H9 (cell line): ENCODE results near the gene TOR4A. TPM values are rescaled to one million over a fixed set of nuclear protein-coding genes. Genes with fewer than 3 reads are reported as not detected.

ENCODE experiments used
- DNase-seq: peaks from one replicate; pipeline ENCODE4 v3.0.0-alpha.2; 2017
- H2AFZ ChIP-seq: one replicate; pipeline ENCODE4 v1.6.1; 2013; ENCODE audit warnings: mild to moderate bottlenecking, low read length, control low read depth, moderate library complexity
- H2AK5ac ChIP-seq: 2 replicates; pipeline ENCODE4 v1.6.1; 2013; ENCODE audit warnings: low read length, control low read depth, mixed read lengths; ENCODE audit not compliant: insufficient read length
- H2BK120ac ChIP-seq: one replicate; pipeline ENCODE4 v1.6.1; 2013; ENCODE audit warnings: low read depth, mild to moderate bottlenecking, low read length, control low read depth, inconsistent platforms; ENCODE audit not compliant: poor library complexity, severe bottlenecking
- H2BK12ac ChIP-seq: 2 replicates; pipeline ENCODE4 v1.6.1; 2013; ENCODE audit warnings: low read length, control low read depth, mixed read lengths, low read depth; ENCODE audit not compliant: insufficient read length
- H2BK15ac ChIP-seq: 2 replicates; pipeline ENCODE4 v1.6.1; 2013; ENCODE audit warnings: low read depth, low read length, control low read depth
- H2BK20ac ChIP-seq: one replicate; pipeline ENCODE4 v1.6.1; 2013; ENCODE audit warnings: low read depth, mild to moderate bottlenecking, low read length, control low read depth, inconsistent platforms; ENCODE audit not compliant: poor library complexity, severe bottlenecking
- H2BK5ac ChIP-seq: 2 replicates; pipeline ENCODE4 v1.6.1; 2013; ENCODE audit warnings: low read length, control low read depth, mixed read lengths; ENCODE audit not compliant: insufficient read length
- H3K14ac ChIP-seq: 2 replicates; pipeline ENCODE4 v1.6.1; 2013; ENCODE audit warnings: low read length, control low read depth; ENCODE audit not compliant: insufficient read depth
- H3K18ac ChIP-seq: 2 replicates; pipeline ENCODE4 v1.6.1; 2013; ENCODE audit warnings: low read depth, mild to moderate bottlenecking, mixed read lengths, low read length, control low read depth; ENCODE audit not compliant: insufficient read length
- H3K23ac ChIP-seq: 2 replicates; pipeline ENCODE4 v1.6.1; 2013; ENCODE audit warnings: low read length, control low read depth, mixed read lengths, low read depth; ENCODE audit not compliant: insufficient read length
- H3K23me2 ChIP-seq: 2 replicates; pipeline ENCODE4 v1.6.1; 2013; ENCODE audit warnings: low read depth, mild to moderate bottlenecking, mixed read lengths, low read length, control low read depth; ENCODE audit not compliant: insufficient read length, poor library complexity, severe bottlenecking
- H3K27ac ChIP-seq: 2 replicates; pipeline ENCODE4 v1.5.1; 2013; ENCODE audit warnings: low read length, control low read depth, mixed read lengths, low read depth; ENCODE audit not compliant: insufficient read length
- H3K27me3 ChIP-seq: 2 replicates; pipeline ENCODE4 v1.6.1; 2013; ENCODE audit warnings: low read length, control low read depth, inconsistent platforms; ENCODE audit not compliant: insufficient read depth
- H3K4ac ChIP-seq: 2 replicates; pipeline ENCODE4 v1.6.1; 2013; ENCODE audit warnings: low read depth, mild to moderate bottlenecking, control low read depth, inconsistent platforms, low read length, moderate library complexity
- H3K4me1 ChIP-seq: 2 replicates; pipeline ENCODE4 v1.6.1; 2013; ENCODE audit warnings: low read length, control low read depth, inconsistent platforms; ENCODE audit not compliant: insufficient read depth
- H3K4me2 ChIP-seq: 2 replicates; pipeline ENCODE4 v1.6.1; 2013; ENCODE audit warnings: low read length, control low read depth, mixed read lengths; ENCODE audit not compliant: insufficient read length, insufficient read depth
- H3K56ac ChIP-seq: 2 replicates; pipeline ENCODE4 v1.6.1; 2013; ENCODE audit warnings: low read depth, mild to moderate bottlenecking, mixed read lengths, low read length, control low read depth; ENCODE audit not compliant: insufficient read length
- H3K79me1 ChIP-seq: 2 replicates; pipeline ENCODE4 v1.6.1; 2013; ENCODE audit warnings: low read depth, mild to moderate bottlenecking, moderate library complexity, low read length, control low read depth, inconsistent platforms; ENCODE audit not compliant: insufficient read depth, poor library complexity, severe bottlenecking
- H3K79me2 ChIP-seq: 2 replicates; pipeline ENCODE4 v1.6.1; 2013; ENCODE audit warnings: low read length, control low read depth, inconsistent platforms; ENCODE audit not compliant: insufficient read depth
- H3K9ac ChIP-seq: 2 replicates; pipeline ENCODE4 v1.6.1; 2013; ENCODE audit warnings: low read length, control low read depth, mixed read lengths; ENCODE audit not compliant: insufficient read length; ENCODE audit errors: extremely low read depth
- H3K9me3 ChIP-seq: one replicate; pipeline ENCODE4 v1.6.1; 2013; ENCODE audit warnings: low read depth, low read length, inconsistent platforms; ENCODE audit not compliant: control insufficient read depth
- H3T11ph ChIP-seq: one replicate; pipeline ENCODE4 v1.6.1; 2013; ENCODE audit warnings: mild to moderate bottlenecking, low read length, control low read depth, inconsistent platforms
- H4K20me1 ChIP-seq: one replicate; pipeline ENCODE4 v1.6.1; 2013; ENCODE audit not compliant: control insufficient read depth, insufficient read length, insufficient read depth
- H4K5ac ChIP-seq: 2 replicates; pipeline ENCODE4 v1.6.1; 2013; ENCODE audit warnings: low read depth, mild to moderate bottlenecking, mixed read lengths, low read length, control low read depth; ENCODE audit not compliant: insufficient read length
- H4K8ac ChIP-seq: replicated peaks from 2 replicates; pipeline ENCODE4 v1.6.1; 2013; ENCODE audit warnings: low read length, control low read depth, mixed read lengths, low read depth; ENCODE audit not compliant: insufficient read length
- H4K91ac ChIP-seq: 2 replicates; pipeline ENCODE4 v1.6.1; 2013; ENCODE audit warnings: low read depth, mild to moderate bottlenecking, moderate library complexity, mixed read lengths, low read length, control low read depth; ENCODE audit not compliant: insufficient read length
- H3K27ac Mint-ChIP-seq, 3 experiments: 2 replicates in 2 of 3; 3 replicates in 1 of 3; pipeline ENCODE4 v1.8.0; 2020 to 2021; ENCODE audit warnings: mixed read lengths in 3 of 3, mild to moderate bottlenecking in 1 of 3, moderate library complexity in 1 of 3
- H3K27me3 Mint-ChIP-seq: 2 replicates; pipeline ENCODE4 v1.8.0; 2021; ENCODE audit warnings: low read depth, mild to moderate bottlenecking, moderate library complexity, mixed read lengths
- H3K36me3 Mint-ChIP-seq, 3 experiments: 2 replicates in 2 of 3; 3 replicates in 1 of 3; pipeline ENCODE4 v1.8.0; 2020 to 2021; ENCODE audit warnings: low read depth in 3 of 3, mixed read lengths in 3 of 3; ENCODE audit not compliant: insufficient read depth in 1 of 3
- H3K4me1 Mint-ChIP-seq, 2 experiments: 2 replicates each; pipeline ENCODE4 v1.8.0; 2020; ENCODE audit warnings: mixed read lengths in 2 of 2
- H3K4me3 Mint-ChIP-seq, 2 experiments: 2 replicates in 1 of 2; 3 replicates in 1 of 2; pipeline ENCODE4 v1.8.0; 2020 to 2021; ENCODE audit warnings: mild to moderate bottlenecking in 2 of 2, mixed read lengths in 2 of 2, moderate library complexity in 1 of 2
- H3K9me3 Mint-ChIP-seq, 2 experiments: 2 replicates in 1 of 2; 3 replicates in 1 of 2; pipeline ENCODE4 v1.8.0; 2020; ENCODE audit warnings: mild to moderate bottlenecking in 2 of 2, mixed read lengths in 2 of 2, moderate library complexity in 1 of 2
- CTCF ChIP-seq: fragments of 200-600 bp; sonication (generic); conservative IDR thresholded peaks from 3 replicates; pipeline ENCODE4 v1.8.0; 2021; ENCODE audit warnings: antibody characterized with exemption, mild to moderate bottlenecking
- WGBS: extraction: QIAGEN DNeasy Blood & Tissue Kit; methylation state at CpG from one replicate; pipeline ENCODE4 v1.1.7; 2013; ENCODE audit warnings: missing lambda C conversion rate, low lambda C conversion rate, mixed read lengths; ENCODE audit not compliant: insufficient read length; ENCODE audit errors: extremely low coverage; 5-methylcytosine and 5-hydroxymethylcytosine counted together
- total RNA-seq: library from RNA; stranded (reverse); gene quantifications from 2 replicates; pipeline ENCODE4 v1.2.1, GENCODE V29; 2021

Gene TOR4A
- total RNA-seq, 1 experiment from 2014 or later: 6.2 TPM

DNA sequence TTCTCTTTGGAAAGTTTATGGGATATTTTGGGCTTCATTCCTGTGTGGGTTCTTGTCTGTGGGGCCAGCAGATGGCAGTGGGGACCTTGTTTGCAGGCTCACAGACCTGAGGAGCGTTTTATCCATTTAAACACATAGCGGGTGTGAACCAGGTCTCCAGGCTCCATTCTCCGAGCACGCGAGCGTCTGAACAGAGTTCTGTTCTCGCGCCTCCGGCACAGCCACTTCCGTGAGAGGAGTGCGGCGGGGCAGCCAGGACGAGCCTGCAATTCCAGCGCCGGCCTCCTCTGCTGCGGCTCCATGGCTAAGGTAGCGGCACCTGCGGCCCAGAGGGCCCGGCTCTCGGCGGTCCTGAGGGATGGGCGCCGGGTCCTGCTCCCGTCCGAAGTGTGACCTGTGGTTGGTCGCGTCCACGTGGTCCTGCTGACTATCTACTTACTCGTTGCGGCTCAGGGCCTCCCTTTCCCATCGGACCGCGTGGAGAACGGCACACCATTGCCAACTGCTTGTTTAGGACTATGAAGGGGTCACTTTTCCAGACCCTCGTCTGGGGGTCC is 17.2 kb downstream of the TOR4A start:
- Histone ChIP-seq H3K4ac (no peak overlapping the region), H2AK5ac (no peak overlapping the region), H2AFZ (no peak overlapping the region), H3K4me1 (peaks cover 5% of the 10 kb centered on the region; the same call in 1 of the 2 replicates), H3T11ph (no peak overlapping the region), H4K20me1 (no peaks in the 10 kb centered on the region), H3K56ac (no peak overlapping the region), H3K79me2 (no peaks in the 10 kb centered on the region), H3K9ac (no peak overlapping the region), H4K91ac (no peak overlapping the region), H3K27me3 (peaks cover 5% of the 10 kb centered on the region; the same call in 1 of the 2 replicates), H3K23ac (no peak overlapping the region), H4K5ac (no peak overlapping the region), H2BK15ac (no peak overlapping the region), H3K18ac (peak overlapping the region; percentile 44), H2BK20ac (no peak overlapping the region), H3K27ac (no peak overlapping the region), H3K23me2 (peaks cover 3% of the 10 kb centered on the region), H2BK5ac (no peak overlapping the region), H3K9me3 (no peaks in the 10 kb centered on the region), H3K79me1 (no peaks in the 10 kb centered on the region), H4K8ac (no peak overlapping the region), H2BK12ac (no peak overlapping the region), H2BK120ac (no peak overlapping the region), H3K14ac (no peak overlapping the region), H3K4me2 (peak overlapping the region; percentile 37)
- Mint-ChIP-seq H3K36me3 (peaks cover 0 to 4% (median 3%) of the 10 kb centered on the region in 3 experiments; a peak in 3 of 7 replicates), H3K4me3 (peak overlapping the region; percentile 37 to 71; a peak in 4 of 5 replicates), H3K4me1 (peaks cover 28 to 36% of the 10 kb centered on the region in 2 experiments), H3K27me3 (peaks cover 45% of the 10 kb centered on the region), H3K27ac (peak overlapping the region in 1 of 3 experiments; percentile 84; a peak in 2 of 7 replicates), H3K9me3 (peaks cover 3 to 6% of the 10 kb centered on the region in 2 experiments)
- WGBS: no CpG with 5 or more reads among the region's 35 CpGs
- DNase-seq: peak; percentile 71
- TF ChIP-seq CTCF: no peak; the same call in 2 of the 3 replicates
